ENCODE measurements around the gene ALS2. TPM values are rescaled to one million over a fixed set of nuclear protein-coding genes. Genes with fewer than 3 reads are reported as not detected.

Gene ALS2
- total RNA-seq, 4 donors from 2014 or later = 11.6 to 24.9 (median 19.1) TPM

DNA sequence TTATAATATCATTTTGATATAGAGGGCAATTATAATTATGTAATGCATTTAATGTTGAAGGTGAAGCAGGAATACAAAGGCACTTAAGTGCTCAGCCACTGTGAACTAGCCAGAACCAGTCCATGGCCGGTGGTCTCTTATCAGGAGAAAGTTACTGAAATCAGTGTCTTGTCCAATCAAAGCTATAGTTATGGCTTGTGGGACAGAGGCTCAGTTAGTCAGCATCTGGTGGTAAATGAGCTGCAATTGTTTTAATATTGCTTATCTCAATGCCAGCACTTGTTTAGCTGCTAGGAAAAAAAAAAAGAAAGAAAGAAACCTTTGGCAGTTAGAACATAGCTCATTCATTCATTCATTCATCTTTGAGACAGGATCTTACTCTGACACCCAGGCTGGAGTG, 3.8 kb upstream of the ALS2 start:
- Histone ChIP-seq H3K9me3 (no peaks in the 10 kb centered on the region), H3K36me3 (no peaks in the 10 kb centered on the region), H3K4me1 (peaks cover 12% of the 10 kb centered on the region), H3K27ac (no peak overlapping the region), H3K4me3 (no peak overlapping the region), H3K27me3 (no peaks in the 10 kb centered on the region)
- no peak for DNase-seq (ENCODE audit: low spot score in 2 of 2)
- 79% methylated on average over 1 of the region's 1 CpG for WGBS
- TF ChIP-seq CTCF (IDR thresholded peaks at IDR 0.05) (no peak), EP300 (IDR thresholded peaks at IDR 0.05) (no peak), POLR2AphosphoS5 (IDR thresholded peaks at IDR 0.05) (no peak), POLR2A (IDR thresholded peaks at IDR 0.05) (no peak)

GRCh38 chr2:201781557-201782051, 871 bp upstream of the ALS2 start:
- no peaks in the 10 kb centered on the region for H3K27me3 ChIP-seq
- TF ChIP-seq EP300 (IDR thresholded peaks at IDR 0.05) (no peak), POLR2A (IDR thresholded peaks at IDR 0.05) (no peak), POLR2AphosphoS5 (IDR thresholded peaks at IDR 0.05) (no peak), CTCF (IDR thresholded peaks at IDR 0.05) (no peak)
- peaks cover 27% of the 10 kb centered on the region for H3K4me1 ChIP-seq
- no peaks in the 10 kb centered on the region for H3K9me3 ChIP-seq
- no peaks in the 10 kb centered on the region for H3K36me3 ChIP-seq
- H3K27ac ChIP-seq = peak overlapping the region; percentile 87
- peak overlapping the region; percentile 85 for H3K4me3 ChIP-seq
- DNase-seq (ENCODE audit: low spot score in 2 of 2) = no peak
- WGBS = 6% methylated on average over 15 of the region's 15 CpGs

DNA sequence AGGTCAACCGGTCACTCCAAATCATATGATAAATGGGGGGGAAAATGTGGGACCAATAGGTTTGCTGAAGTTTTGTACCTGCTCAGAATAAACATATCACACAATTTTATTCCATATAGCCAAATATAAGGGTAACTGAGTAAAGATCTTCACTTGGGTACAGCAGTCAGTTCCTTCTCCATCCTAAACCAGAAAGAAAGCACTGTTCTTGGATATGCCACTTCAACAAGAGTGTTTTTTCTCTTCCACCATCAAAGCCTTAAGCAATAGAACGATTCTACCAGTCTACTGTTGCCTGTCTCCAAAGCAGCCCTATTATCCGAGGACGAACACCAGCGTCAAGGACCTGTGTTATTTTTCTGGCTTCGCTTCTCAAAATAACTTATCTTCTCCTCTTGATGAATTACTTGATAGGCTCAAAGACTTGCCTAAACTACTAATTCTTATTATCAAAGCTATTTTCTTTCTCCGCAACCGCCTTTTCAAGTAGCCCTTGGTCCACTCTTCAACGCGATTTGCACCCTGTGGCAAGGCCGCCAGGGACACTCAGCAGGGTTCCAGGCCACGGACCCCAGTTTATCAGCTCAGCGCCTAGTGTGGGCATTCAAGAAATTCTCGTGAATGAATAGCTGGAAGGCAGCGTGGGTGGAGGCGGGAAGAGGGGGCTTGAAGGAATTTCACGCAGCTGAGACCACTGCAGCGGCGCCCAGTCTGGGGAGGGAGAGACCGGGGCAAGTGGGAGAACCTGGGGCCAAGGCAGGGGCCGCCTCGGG, 646 bp downstream of the ALS2 start:
- DNase-seq (ENCODE audit: low spot score in 2 of 2) = peak in 1 of 2 donors; percentile 84
- 5% methylated on average over 21 of the region's 22 CpGs for WGBS
- Histone ChIP-seq H3K9me3 (no peaks in the 10 kb centered on the region), H3K4me1 (peaks cover 27% of the 10 kb centered on the region), H3K36me3 (no peaks in the 10 kb centered on the region), H3K27ac (peak overlapping the region; percentile 87), H3K27me3 (no peaks in the 10 kb centered on the region), H3K4me3 (peak overlapping the region; percentile 85)
- TF ChIP-seq EP300 (IDR thresholded peaks at IDR 0.05) = no peak
- TF ChIP-seq CTCF (IDR thresholded peaks at IDR 0.05) = no peak
- no peak for TF ChIP-seq POLR2AphosphoS5 (IDR thresholded peaks at IDR 0.05)
- no peak for TF ChIP-seq POLR2A (IDR thresholded peaks at IDR 0.05)

DNA sequence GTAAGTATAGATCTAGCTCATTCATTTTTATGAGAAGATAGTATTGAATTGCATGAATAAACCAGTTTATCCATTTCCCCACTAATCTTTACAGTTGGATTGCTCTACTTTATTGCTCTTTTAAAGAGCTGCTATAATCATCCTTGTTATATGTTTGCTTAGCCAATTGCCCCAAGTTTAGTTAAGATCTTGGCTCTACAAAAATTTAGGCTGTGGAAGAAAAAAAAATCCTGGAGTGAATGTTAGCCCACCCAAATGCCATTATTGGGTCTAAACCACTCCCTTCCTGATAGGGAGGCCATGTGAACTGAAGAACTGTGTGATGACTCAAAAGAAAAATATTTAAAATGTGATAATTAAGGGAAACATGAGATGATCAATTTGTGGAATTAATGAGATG, 2.9 kb downstream of the ALS2 start:
- peaks cover 27% of the 10 kb centered on the region for H3K4me1 ChIP-seq
- no peak for DNase-seq (ENCODE audit: low spot score in 2 of 2)
- no peak overlapping the region for H3K4me3 ChIP-seq
- no peaks in the 10 kb centered on the region for H3K9me3 ChIP-seq
- H3K27me3 ChIP-seq = no peaks in the 10 kb centered on the region
- H3K36me3 ChIP-seq = no peaks in the 10 kb centered on the region
- no peak for TF ChIP-seq POLR2A (IDR thresholded peaks at IDR 0.05)
- no peak for TF ChIP-seq POLR2AphosphoS5 (IDR thresholded peaks at IDR 0.05)
- no peak for TF ChIP-seq EP300 (IDR thresholded peaks at IDR 0.05)
- TF ChIP-seq CTCF (IDR thresholded peaks at IDR 0.05) = no peak
- H3K27ac ChIP-seq = no peak overlapping the region

GRCh38 chr2:201777043-201777442, 3.7 kb downstream of the ALS2 start:
- no peak for DNase-seq (ENCODE audit: low spot score in 2 of 2)
- H3K4me1 ChIP-seq = peaks cover 27% of the 10 kb centered on the region
- no peaks in the 10 kb centered on the region for H3K36me3 ChIP-seq
- H3K4me3 ChIP-seq = no peak overlapping the region
- H3K27ac ChIP-seq = no peak overlapping the region
- no peaks in the 10 kb centered on the region for H3K27me3 ChIP-seq
- H3K9me3 ChIP-seq = no peaks in the 10 kb centered on the region
- TF ChIP-seq CTCF (IDR thresholded peaks at IDR 0.05) = no peak
- TF ChIP-seq EP300 (IDR thresholded peaks at IDR 0.05) = no peak
- no peak for TF ChIP-seq POLR2A (IDR thresholded peaks at IDR 0.05)
- TF ChIP-seq POLR2AphosphoS5 (IDR thresholded peaks at IDR 0.05) = no peak

Data from suprapubic skin (tissue), 4 donors.